ENCODE data around the gene SLC2A8. TPM values are rescaled to one million over a fixed set of nuclear protein-coding genes. Genes with fewer than 3 reads are reported as not detected.
A peak's percentile ranks its signal among the peaks of the same experiment; 100 is the strongest.

The SLC2A8 gene
- total RNA-seq, 1 experiment from 2014 or later = 16.8 TPM

DNA sequence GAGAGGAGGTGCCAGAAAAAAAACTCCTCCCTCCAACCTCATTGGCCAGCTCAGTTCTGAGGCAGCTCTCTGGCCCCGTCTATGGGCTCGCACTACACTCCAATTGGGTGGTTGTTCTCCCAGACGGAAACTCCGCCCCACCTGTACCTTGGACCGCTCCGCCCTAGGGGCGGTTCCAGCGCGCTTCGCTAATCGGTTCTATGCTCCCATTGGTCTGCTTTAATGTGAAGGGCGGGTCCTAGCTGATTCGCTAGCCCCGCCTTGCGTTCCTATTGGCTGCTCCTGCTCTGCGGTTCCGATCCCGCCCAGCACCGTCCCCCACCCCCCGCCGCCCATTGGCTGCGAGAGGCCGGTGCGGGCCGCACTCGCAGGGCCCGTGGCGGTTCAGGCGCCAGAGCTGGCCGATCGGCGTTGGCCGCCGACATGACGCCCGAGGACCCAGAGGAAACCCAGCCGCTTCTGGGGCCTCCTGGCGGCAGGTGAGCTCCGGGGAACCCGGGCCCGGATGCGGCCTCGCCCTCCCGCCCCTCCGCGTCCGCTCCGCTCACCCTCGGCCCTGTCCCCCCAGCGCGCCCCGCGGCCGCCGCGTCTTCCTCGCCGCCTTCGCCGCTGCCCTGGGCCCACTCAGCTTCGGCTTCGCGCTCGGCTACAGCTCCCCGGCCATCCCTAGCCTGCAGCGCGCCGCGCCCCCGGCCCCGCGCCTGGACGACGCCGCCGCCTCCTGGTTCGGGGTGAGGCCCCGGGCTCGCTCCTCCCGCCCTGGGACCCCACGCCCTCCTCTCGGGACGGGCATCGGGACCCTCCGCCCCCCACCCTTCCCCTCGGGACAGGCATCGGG is at the start of gene SLC2A8 (continued):
- TF ChIP-seq, protein P1, sequence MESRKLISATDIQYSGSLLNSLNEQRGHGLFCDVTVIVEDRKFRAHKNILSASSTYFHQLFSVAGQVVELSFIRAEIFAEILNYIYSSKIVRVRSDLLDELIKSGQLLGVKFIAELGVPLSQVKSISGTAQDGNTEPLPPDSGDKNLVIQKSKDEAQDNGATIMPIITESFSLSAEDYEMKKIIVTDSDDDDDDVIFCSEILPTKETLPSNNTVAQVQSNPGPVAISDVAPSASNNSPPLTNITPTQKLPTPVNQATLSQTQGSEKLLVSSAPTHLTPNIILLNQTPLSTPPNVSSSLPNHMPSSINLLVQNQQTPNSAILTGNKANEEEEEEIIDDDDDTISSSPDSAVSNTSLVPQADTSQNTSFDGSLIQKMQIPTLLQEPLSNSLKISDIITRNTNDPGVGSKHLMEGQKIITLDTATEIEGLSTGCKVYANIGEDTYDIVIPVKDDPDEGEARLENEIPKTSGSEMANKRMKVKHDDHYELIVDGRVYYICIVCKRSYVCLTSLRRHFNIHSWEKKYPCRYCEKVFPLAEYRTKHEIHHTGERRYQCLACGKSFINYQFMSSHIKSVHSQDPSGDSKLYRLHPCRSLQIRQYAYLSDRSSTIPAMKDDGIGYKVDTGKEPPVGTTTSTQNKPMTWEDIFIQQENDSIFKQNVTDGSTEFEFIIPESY (IDR thresholded peaks at IDR 0.05; ENCODE audit: extremely low read depth, insufficient replicate concordance, low read length) = no peak
- TF ChIP-seq RAD21 (IDR thresholded peaks at IDR 0.05; ENCODE audit: low read depth) = no peak
- peak; percentile 12 for TF ChIP-seq YY1 (IDR thresholded peaks at IDR 0.05; ENCODE audit: extremely low read depth, insufficient replicate concordance, low read depth, low read length)
- TF ChIP-seq ZNF274 (IDR thresholded peaks at IDR 0.05; ENCODE audit: low read depth, low read length) = no peak
- TF ChIP-seq ELF1 (IDR thresholded peaks at IDR 0.05; ENCODE audit: borderline replicate concordance, low read depth) = no peak
- TF ChIP-seq EGR1 (IDR thresholded peaks at IDR 0.05; ENCODE audit: low read depth) = no peak
- TF ChIP-seq JUND (IDR thresholded peaks at IDR 0.05) = no peak
- no peak for TF ChIP-seq POLR2A (IDR thresholded peaks at IDR 0.05; ENCODE audit: borderline replicate concordance, extremely low read depth, insufficient read depth, insufficient read length)

DNA sequence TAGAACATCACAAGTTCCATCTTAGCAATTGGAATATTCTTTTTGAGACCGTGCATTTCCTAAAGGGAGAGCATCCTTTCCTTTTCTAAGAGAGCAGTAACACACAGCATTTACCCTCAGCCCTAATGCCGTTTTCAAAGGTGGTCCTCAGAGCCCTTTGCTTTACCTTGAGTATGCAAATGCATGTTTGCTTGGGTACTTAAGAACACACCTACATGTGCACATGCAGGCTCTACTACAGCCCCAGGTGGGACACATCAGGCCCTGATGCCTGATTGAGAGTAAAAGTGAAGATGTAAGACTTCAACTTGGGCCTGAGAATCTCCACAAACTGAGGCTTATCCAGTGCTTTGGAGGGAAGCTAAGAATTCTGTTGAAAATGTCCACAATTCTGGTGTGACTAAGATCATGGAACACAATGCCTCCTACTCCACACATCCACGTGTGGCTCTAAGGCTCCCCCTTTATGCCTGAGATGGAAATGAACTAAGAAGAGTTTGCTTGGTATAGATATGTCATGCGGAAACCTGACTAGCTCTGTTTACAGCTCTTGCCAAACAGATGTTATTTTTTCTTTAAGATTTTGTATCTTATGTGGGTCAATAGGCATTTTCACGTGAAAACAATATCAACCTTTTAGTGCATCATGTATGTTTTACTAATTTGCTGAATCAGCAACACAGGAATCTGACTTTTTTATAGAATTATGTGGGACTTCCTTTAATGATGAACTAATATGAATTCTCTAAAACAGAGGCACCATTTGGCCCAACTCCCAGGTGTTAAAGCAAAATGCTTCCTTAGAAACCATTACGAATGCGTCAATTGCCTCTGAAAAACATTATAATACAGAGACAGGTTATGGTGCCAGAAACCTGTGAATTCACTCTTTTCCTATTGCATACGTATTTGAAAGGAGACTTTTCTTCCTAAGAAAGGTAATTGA is 48.9 kb upstream of the SLC2A8 start:
- Histone ChIP-seq H3K9ac (ENCODE audit: low read length) (no peak overlapping the region), H3K9me3 (ENCODE audit: control insufficient read depth in 1 of 2, insufficient read depth in 1 of 2, low read depth in 1 of 2, low read length in 2 of 2) (no peaks in the 10 kb centered on the region), H4K20me1 (ENCODE audit: insufficient read depth) (no peaks in the 10 kb centered on the region), H3K4me3 (replicated peaks in 1 of 2; ENCODE audit: low read depth in 1 of 2, low read length in 2 of 2) (no peak overlapping the region), H3K36me3 (ENCODE audit: control insufficient read depth in 1 of 2, insufficient read depth in 2 of 2, low read length in 2 of 2) (no peaks in the 10 kb centered on the region), H3K9me2 (ENCODE audit: insufficient read depth) (no peaks in the 10 kb centered on the region), H3K79me2 (ENCODE audit: insufficient read depth, low read length) (no peaks in the 10 kb centered on the region), H3K27me3 (ENCODE audit: insufficient read depth, low read length) (no peaks in the 10 kb centered on the region), H2AFZ (ENCODE audit: low read depth, low read length, poor library complexity, severe bottlenecking) (no peak overlapping the region), H3K4me2 (ENCODE audit: low read length) (no peak overlapping the region), H3K27ac (ENCODE audit: low read depth, low read length) (no peak overlapping the region), H3K4me1 (ENCODE audit: control insufficient read depth in 1 of 2, insufficient read depth in 2 of 2, low read length in 2 of 2) (no peaks in the 10 kb centered on the region)
- ChIA-PET POLR2A (no interaction called here), CTCF (no interaction called here), RAD21 (ENCODE audit: low non-redundant PET in 1 of 2, low total read pairs in 2 of 2, uncharacterized antibody in 2 of 2, unreplicated experiment in 2 of 2) (no interaction called here)
- intact Hi-C loops (cut with micrococcal nuclease) = loop anchor here (1.0 kb wide), 1 partner anchor 134 kb away; no protein-coding TSS in a partner anchor
- no TSS peak for BruUV-seq (replicated peaks)
- peak; percentile 73 for ATAC-seq
- no peak for DNase-seq (ENCODE audit: low read depth, low spot score)
- TF ChIP-seq RAD21 (IDR thresholded peaks at IDR 0.05; ENCODE audit: low read depth) (peak; percentile 49; the same call in 1 of the 2 replicates), POLR2A (IDR thresholded peaks at IDR 0.05; ENCODE audit: borderline replicate concordance, extremely low read depth, insufficient read depth, insufficient read length) (no peak), FOSL1 (IDR thresholded peaks at IDR 0.05; ENCODE audit: low read depth) (no peak), YY1 (IDR thresholded peaks at IDR 0.05; ENCODE audit: extremely low read depth, insufficient replicate concordance, low read depth, low read length) (no peak)
- TF ChIP-seq, protein P1 (IDR thresholded peaks at IDR 0.05; ENCODE audit: extremely low read depth, insufficient replicate concordance, low read length) = no peak
- TF ChIP-seq, protein P2, sequence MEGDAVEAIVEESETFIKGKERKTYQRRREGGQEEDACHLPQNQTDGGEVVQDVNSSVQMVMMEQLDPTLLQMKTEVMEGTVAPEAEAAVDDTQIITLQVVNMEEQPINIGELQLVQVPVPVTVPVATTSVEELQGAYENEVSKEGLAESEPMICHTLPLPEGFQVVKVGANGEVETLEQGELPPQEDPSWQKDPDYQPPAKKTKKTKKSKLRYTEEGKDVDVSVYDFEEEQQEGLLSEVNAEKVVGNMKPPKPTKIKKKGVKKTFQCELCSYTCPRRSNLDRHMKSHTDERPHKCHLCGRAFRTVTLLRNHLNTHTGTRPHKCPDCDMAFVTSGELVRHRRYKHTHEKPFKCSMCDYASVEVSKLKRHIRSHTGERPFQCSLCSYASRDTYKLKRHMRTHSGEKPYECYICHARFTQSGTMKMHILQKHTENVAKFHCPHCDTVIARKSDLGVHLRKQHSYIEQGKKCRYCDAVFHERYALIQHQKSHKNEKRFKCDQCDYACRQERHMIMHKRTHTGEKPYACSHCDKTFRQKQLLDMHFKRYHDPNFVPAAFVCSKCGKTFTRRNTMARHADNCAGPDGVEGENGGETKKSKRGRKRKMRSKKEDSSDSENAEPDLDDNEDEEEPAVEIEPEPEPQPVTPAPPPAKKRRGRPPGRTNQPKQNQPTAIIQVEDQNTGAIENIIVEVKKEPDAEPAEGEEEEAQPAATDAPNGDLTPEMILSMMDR (IDR thresholded peaks at IDR 0.05 in 2 of 3, conservative IDR thresholded peaks at IDR 0.05 in 1 of 3; ENCODE audit: borderline replicate concordance in 1 of 3, insufficient read depth in 1 of 3, low read depth in 2 of 3, low read length in 2 of 3) = peak in 2 of 3 experiments; percentile 20; a peak in 2 of 6 replicates
